AG09319 (cell line): ENCODE measurements around the gene AKAP7.

Experiments
- DNase-seq: peaks from one replicate; pipeline ENCODE4 v3.0.0-alpha.2; 2010; ENCODE audit warnings: low read depth; ENCODE audit errors: extremely low read depth
- TF ChIP-seq, protein P1 (sequence below): IDR thresholded peaks from 2 replicates; pipeline ENCODE4 v1.5.1; 2011; ENCODE audit warnings: low read depth, mild to moderate bottlenecking, inconsistent platforms, low read length, moderate library complexity

Gene AKAP7

DNA sequence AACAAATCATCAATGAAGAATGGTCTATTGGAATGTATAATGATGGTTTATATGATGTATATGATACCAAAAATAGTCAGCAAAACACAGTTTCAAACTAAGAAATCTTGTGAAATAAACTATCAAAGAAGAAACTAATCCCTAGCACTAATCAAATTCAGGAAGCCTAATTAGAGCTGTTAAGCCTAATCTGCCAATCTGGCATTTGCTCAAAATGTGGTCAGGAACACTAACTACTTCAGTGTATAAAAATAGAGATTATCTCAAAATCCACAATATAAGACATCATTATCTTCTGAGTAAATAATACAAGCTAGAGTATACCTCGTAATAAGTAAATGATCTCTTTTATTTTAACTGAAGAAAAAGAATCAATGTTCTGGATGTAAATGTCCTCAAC lies 12.8 kb upstream of the AKAP7 start:
- no peak for DNase-seq
- TF ChIP-seq, protein P1, sequence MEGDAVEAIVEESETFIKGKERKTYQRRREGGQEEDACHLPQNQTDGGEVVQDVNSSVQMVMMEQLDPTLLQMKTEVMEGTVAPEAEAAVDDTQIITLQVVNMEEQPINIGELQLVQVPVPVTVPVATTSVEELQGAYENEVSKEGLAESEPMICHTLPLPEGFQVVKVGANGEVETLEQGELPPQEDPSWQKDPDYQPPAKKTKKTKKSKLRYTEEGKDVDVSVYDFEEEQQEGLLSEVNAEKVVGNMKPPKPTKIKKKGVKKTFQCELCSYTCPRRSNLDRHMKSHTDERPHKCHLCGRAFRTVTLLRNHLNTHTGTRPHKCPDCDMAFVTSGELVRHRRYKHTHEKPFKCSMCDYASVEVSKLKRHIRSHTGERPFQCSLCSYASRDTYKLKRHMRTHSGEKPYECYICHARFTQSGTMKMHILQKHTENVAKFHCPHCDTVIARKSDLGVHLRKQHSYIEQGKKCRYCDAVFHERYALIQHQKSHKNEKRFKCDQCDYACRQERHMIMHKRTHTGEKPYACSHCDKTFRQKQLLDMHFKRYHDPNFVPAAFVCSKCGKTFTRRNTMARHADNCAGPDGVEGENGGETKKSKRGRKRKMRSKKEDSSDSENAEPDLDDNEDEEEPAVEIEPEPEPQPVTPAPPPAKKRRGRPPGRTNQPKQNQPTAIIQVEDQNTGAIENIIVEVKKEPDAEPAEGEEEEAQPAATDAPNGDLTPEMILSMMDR, result no peak

DNA sequence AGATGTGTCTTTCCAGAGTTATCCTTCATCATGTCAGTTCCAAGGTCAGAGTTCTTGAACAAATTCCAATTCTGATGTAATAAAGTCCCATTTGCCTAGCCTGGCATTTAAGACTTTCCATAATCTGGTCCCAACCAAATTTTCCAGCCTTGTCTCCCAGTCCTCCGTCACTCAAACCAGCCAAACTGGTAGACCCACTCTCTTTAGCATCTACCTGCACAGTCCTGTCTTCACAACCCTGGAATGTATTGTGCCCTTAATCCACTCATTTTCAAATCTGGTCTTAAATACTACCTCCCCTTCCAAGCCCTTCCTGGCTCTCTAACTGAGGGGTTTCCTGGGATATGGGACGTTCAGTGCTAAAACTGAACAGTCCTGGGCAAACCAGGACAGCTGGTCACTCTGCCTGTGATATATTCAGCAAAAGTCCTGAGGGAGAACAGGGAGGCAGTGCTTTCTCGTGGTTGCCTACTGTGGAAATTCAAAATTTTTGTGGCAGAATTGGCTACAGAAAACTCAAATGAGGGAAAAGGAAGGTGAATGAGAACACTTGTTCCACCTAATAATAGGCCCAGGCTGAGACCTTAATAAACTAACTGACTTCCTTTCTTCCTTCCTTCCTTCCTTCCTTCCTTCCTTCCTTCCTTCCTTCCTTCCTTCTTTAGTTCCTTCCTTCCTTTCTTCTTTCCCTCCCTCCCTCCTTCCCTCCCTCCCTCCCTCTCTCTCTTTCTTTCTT lies 10.8 kb upstream of the AKAP7 start:
- DNase-seq, result no peak
- TF ChIP-seq, protein P1, result no peak

DNA sequence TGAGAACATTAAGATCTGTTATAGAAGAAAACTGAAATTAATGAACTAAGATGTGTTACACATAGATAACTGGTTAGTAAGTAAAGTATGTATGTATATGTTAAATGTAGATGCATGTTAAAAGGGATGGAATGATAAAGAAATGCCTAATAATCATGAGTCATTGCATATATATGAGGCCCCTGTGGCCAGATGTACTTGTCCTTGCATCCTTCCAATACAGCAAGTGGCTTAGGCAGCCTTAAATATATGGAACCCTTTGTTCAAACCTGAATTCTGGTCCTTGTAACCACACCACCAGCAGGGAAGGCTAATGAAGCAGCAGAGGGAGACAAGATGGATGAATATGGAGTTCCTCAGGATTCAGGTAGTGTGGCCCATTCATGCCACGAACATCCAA lies 9.8 kb upstream of the AKAP7 start:
- DNase-seq, result no peak

DNA sequence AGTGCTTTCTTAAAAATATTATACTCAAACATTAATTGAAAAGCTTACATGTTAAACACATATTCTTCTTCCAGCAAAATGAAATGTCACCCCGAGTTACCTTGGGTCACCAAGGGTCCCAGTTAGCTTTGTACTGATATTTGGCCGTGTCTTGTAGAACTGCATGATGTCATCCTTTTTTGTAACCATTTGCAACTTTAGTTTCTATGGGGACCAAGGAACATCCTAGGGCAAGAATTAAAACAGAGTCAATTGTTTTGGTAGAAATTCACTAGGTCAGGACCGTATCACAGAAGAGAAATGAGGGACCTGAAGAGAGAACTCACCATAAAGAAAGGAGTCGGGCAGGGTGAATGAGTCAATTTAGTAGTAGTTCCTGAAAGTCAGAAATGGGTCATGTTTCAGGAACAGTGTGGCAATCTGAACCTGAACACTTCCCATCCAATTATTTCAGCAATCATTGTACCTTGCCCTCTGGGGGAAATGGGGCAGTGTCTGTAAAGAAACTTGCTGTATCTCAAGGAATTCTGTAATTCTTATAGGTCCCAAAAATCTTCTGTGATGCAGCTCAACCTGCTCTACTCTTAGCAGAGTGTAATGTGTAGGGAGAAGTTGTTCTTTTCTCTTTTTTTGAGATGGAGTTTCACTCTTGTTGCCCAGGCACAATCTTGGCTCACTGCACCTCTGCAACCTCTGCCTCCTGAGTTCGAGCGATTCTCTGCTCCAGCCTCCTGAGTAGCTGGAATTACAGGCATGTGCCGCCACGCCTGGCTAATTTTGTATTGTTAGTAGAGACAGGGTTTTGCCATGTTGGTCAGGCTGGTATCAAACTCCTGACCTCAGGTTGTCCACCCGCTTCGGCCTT lies 5.3 kb upstream of the AKAP7 start:
- no peak for DNase-seq
- TF ChIP-seq, protein P1, result no peak

More for the DNA sequence above, 9.8 kb upstream of the AKAP7 start:
- TF ChIP-seq, protein P1, result no peak

DNA sequence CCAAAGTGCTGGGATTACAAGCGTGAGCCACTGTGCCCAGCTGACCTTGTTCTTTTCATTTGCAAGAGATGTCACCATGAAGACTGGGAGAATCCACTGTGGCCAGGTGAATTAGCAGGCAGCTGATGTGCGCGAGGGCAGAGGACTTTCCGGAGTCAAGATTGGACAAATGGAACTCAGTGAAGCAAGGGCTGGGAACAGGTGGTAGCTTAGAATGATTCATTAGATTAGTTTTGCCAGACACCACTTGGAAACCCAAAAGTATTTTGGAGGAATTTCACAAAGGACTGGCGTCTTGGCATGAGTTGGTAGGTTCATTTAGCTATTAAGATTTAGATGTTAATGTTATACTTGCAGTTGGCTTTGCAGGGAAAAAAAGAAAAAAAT lies 4.7 kb upstream of the AKAP7 start:
- no peak for DNase-seq
- TF ChIP-seq, protein P1, result no peak

DNA sequence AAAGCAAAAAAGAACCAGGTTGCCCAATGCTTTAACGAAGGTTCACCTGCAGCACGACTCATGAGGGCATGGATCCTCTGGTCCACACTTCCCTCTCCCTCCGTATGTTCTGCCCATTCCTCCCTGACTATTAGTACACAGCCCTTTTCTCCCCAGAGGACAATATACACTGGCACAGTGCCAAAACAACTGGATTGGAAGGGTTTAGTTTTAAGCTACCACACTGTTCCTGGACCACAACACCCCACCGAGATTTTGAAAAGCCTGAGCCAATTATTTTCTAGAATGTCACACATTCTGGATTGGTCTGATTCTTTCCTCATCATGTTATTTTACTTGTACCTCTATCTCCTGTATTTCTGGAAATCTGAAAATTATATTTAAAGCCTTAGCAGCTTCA lies 2.9 kb upstream of the AKAP7 start:
- TF ChIP-seq, protein P1, result no peak
- no peak for DNase-seq
